HG03045 (cell line): ENCODE data around the gene VPS37C.

Source experiments
- ATAC-seq: cut with Tn5 transposase; IDR thresholded peaks from one replicate; pipeline ENCODE4 v1.9.1; 2021; ENCODE audit warnings: mild to moderate bottlenecking, moderate library complexity; ENCODE audit not compliant: unreplicated experiment

The VPS37C gene

DNA sequence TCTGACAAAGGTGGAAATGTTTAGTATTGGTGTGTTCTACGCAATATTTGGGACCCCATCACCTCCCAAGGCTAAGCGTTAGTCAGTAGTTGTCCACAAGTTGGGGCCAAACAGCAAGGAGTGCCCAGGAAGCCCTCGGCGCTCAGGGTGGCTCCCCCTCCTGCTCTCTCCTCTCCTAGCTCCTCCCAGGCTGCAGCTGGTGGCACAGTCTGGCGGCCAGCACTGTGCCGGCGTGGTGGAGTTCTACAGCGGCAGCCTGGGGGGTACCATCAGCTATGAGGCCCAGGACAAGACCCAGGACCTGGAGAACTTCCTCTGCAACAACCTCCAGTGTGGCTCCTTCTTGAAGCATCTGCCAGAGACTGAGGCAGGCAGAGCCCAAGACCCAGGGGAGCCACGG is 42.2 kb downstream of the VPS37C start:
- no peak for ATAC-seq

DNA sequence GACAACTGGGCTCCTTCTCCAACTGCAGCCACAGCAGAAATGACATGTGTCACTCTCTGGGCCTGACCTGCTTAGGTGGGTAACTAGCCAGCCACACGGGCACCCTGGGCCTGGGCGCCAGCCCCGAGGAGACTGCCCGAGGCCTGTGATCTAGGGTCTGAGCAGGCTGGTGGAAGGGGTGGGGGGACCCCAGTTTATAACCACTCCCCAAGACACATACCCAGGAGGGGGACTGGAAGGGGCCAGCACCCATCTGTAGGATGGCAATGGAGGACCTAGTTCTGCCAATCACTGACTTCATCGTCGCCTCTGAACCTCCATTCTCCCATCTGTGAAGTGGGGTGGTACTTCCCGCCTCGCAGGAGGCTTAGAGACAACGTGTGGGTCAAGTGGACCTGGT is 42.8 kb downstream of the VPS37C start:
- ATAC-seq, result no peak

DNA sequence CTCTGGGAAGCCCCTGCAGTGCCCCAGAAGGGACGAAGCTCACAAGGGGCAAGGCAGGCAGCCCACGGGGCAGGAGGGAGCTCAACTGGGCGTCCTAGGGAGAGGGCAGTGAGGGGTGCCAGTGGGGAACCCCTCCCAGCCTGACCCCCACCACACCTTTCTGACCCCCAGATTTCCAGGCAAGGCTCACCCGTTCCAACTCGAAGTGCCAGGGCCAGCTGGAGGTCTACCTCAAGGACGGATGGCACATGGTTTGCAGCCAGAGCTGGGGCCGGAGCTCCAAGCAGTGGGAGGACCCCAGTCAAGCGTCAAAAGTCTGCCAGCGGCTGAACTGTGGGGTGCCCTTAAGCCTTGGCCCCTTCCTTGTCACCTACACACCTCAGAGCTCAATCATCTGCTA is 43.2 kb downstream of the VPS37C start:
- ATAC-seq, result no peak

DNA sequence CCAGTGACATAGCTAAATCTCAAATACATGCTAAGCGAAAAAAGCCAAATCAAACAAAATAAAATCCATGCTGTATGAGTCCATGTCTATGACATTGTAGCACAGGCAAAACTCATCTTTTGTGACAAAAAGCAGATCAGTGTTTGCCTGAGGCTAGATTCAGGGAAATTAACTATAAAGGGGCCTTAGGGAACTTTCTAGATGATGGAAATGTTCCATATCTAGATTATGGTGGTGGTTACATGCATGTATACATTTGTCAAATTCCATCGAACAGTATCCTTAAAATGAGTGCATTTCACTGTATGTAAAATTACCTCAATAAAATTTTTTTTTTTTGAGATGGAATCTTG is 44.1 kb downstream of the VPS37C start:
- no peak for ATAC-seq

DNA sequence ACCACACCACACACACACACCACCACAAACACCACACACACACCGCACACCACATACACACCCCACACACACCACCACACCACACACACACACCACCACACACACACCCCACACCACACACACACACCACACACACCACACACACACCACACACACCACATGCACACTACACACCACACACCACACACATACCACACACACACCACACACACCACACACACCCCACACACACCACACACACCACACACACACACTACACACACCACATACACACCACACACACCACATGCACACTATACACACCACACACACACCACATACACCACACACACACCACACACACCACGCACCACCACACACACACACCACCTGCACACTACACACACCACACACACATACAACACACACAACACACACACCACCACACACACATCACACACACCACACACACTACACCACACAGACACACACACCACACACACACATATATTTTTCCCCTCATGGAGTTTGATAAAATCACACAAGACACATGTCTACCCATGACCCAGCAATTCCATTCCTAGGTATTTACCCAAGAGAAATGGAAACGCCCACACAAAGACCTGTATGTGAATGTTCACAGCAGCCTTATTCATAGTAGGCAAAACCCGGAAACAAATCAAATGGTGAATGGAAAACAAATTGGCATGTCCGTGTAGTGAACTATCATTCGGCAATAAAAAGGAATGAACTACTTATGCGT is 44.6 kb downstream of the VPS37C start:
- no peak for ATAC-seq

DNA sequence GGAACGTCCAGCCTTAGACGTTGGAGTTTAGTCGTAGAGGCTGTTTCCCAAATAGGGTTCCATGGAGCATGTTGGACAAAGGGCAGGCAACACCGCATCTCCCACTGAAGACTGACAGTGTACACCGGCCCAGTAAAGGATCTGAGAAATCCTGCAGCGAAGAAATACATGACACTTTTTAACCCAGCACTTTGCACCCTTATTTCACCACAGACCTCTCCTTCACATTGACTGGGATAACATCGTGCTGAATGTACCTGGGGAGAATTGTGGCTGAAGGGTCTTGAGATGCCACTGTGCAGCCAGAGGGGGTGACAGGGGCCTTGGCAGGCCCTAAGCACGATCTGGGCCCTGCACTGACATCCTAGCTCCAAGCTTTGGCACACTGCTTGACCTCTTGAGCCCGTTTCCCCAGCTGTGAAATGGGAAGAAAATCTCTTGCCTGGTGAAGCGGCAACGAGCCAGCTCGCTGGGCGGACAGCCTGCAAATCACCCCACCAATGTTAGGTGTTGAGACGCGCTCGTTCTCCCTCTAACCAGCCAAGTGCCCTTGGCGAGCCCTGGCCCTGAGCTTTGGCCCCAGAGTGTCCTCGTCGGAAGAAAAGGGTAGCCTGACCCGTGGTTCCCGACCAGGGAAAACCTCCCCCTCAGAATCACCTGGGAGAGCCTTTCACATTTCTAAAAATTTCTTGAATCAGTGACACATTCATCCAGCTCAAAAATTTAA is 45.6 kb downstream of the VPS37C start:
- no peak for ATAC-seq

DNA sequence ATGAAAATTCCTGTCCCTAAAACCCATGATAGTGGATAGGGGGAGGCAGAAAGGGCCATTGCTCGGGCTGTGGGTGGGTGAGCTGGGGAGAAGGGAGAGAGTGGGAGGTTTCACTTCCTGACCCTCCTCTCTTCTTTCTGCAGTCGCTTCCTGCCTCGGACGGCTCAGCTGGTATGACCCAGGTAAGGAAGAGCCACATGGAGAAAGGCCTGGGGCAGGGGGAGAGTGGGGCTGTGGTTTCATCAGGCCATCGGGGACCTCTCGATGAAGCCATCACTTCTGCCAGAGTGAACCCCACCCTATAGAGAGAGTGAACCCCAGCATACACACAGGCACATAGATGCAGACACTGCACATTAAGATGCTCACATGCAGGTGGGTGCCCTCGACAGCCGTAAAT is 46.3 kb downstream of the VPS37C start:
- no peak for ATAC-seq

DNA sequence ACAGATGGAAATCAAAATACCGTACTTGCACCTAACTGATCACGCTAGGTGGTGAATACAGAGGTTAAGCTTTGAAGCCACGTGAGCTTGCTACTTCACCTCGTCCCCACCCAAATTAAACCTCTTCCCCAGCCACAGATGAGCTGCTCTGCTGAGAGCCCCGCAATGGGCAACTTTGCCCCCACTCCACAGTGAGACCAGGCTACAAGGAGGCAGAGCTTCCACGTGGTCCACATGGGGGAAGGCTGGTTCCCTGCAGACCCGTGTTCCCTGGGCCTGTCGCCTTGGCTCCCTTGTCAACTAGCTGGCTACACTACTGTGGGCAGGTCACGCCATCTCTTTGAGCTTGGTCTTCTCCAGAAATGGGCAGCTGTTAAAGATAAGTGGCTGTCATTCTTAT is 48.0 kb downstream of the VPS37C start:
- no peak for ATAC-seq

DNA sequence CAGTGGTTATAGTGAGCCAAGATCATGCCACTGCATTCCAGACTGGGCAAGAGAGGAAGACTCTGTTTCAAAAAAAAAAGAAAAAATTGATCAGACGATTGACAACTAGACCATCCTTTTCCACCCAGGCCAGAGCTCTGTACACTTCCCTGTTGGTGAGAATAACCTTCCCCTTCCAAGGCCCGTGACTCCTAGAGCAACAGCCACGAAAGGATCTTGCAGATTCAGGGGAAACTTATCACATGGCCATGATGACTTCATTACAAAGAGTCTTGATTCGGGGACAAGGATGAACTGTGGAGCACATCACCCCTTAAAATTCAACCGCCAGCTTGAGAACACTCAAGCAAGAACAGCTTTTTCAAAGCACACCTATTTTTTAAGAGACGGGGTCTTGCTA is 48.7 kb downstream of the VPS37C start:
- ATAC-seq, result no peak

DNA sequence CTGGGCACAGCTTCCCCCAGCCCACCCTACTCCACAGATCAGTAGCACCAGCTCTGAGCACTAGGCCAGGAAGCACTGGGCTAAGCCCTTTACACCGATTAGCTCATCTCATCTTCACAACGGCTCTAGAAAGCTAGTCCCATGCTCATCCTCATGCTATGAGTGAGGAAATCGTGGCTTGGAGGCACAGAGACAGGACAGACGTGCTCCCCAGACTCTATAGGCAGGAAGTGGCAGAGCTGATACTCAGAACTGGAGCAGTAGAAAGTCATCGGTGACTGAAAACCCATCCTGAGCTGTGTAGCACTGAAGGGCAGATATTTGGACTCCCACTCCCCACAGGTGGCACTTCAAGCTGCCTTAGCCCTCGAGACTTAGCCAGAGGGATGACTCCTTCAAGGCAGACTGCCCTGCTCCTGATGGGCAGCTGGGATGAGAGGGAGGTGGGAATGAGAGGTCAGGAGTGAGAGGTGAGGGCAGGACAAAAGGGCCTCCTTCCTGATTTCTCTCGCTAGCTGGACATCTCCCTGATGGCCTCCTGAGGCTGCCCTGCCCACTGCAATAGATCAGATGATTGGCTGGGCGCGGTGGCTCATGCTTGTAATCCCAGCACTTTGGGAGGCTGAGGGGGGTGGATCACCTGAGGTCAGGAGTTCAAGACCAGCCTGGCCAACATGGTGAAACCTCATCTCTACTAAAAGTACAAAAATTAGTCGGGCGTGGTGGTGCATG is 49.3 kb downstream of the VPS37C start:
- ATAC-seq, result no peak

DNA sequence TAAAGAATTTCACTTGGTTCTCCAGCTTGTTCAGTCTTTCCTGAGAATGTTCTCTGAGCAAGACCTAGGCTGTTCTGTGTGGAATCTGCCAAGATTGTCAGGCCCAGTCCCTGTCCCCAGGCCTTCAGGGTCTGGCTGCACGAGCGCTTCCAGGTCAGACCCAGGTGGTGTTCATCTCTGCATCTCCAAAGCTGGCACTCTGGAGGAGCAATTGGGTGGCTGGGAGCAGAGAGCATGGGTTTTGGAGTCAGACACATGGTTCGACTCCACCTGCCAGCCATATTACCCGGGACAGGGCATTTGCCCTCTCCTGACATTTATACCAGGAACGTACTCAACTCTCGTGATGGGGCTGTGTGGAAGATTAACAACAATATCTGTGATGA is 50.2 kb downstream of the VPS37C start:
- ATAC-seq, result no peak

DNA sequence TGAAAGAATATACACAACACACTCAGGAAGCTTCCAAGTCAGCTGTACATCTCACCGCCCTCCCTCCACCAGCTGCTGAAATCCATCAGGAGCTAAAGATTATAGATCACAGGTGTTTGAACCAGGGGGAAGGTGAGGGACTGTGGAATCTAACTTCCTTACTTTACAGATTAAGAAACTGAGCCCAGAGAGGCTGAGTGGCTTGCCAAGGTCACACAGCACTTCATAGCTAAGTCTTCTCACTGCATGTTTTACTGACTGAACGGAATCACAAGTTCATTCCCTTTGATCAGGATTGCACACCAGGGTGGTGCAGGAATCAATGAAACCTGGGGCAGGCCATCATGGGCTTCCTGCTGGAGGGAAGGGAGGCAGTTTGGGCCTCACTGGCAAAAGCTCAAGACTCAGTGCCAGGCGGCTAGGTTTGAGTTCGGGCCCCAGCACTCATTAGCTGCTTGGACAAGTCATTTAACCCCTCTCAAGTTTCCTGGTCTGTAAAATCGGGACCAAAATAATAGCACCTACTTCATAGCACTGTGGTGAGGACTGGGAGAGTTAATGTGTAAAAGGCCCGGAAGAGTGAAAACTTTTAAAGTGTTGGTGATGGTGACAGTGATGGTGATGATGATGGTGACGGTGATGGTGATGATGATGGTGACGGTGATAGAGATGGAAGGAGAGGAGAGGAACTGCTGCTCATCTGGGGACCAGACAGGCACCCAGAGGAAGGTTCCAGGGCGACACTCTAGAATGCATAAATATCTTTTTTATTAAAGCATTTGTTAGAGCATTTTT is 50.8 kb downstream of the VPS37C start:
- ATAC-seq, result no peak

DNA sequence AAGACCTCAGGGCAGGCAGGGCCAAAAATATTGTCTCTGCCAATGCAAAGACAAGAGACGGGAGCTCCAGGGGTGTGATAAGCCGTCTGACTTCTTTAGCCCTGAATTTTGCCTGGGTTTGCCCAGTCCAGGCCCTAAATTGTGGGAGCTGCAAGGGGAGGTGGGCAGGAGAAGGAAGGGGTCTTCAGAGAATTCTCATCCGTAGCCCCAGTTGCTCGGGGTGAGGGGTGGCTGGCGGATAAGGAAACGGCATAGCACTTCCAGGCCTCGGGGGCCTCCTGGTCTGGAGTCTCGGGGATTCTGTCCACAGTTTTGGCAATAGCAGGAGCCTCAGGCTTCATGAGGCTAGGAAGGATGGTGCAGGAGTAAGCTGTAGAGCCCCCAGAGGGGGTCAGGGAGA is 51.6 kb downstream of the VPS37C start:
- no peak for ATAC-seq

DNA sequence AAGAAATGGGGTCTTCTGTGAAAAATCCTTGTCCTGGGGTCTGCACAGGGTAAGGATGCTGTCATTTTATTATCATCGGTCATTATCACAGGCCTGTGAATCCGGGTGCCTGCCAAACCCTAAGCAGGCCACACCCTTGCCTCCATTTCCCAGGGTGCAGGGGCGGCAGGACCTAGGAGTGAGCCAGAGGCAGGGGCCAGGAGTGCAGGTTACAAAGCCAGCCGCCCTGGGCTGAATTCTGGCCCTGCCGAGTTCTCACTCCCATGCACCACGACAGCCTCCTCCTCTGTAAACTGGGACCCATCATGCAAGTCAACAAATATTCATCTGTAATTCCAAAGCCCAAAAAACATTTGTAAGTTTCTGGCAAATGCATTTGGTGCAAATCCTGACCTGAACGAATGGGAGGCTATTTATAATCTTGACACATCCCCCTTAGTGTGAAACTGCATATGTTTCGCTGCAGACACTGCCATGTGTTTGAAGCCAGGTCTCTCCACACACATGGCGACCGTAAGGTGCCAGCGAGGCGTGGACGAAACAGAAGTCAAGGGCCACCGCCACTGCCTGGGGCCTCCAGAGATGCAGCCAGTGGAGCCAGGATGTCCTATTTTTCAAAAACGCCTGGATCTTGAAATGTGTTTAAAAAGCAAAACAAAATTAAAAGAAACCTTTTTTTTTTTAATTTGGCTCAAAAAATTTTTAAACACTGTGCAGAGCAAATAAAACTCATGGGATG is 52.2 kb downstream of the VPS37C start:
- ATAC-seq, result no peak

DNA sequence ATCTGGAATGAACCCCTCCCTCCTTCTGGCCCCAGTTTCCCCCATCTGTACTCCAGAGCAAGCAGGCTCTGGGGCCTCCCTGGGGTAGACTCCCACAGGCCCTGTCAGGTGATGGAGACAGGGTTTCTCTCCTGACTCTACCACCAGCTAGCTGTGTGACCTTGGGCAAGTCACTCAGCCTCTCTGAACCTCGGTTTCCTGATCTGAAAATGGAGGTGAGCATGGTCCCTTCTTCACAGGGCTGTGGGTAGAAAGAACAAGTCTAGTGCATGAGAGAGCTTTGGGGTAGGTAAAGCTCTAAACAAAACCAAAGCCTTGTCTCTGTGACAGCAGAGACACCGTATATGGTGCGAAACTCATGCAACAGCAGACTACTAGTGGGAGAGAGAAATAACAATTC is 53.3 kb downstream of the VPS37C start:
- ATAC-seq, result no peak

DNA sequence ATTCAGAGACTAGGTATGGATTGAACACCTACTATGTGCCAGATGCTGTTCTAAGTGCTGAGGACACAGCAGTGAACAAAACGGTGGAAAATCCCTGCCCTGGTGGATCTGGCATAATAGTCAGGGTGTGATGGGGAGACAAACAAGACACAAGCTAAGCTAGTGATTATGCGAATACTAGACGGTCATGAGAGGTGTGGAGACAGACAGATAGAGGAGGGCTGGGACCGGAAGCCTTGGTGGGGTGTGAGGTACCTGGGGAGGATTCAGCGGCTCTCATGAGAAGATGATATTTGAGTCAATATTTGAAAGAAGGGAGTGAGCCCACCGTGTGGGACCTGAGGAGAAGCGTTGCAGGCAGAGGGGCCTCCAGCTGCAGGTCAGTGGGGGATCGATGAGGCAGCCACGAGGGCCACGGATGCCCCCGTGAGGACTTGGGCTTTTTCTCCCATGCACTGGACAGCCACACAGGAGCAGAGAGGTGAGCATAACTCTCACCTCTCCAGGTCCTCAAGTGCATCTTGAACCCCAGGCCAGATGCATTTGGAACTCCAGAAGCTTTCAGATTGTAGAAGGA is 54.2 kb downstream of the VPS37C start:
- no peak for ATAC-seq

DNA sequence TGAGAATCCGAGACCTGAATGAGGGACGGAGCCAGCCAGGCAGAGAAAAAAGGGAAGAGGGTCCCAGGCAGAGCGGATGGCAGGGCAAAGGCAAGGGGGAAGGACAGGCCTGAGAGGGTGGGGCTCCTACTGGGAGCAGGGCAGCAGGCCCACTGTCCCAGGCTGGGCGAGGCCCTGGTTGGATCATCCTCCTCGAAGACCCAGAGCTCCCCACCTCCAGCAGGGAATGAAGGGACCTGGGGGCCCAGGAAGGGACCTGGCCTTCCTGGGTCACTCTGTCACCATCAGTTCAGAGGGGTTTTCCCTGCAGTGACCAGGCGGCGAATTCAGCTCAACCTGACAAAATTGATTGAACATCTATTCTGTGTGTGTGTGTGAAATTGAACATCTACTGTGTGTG is 54.9 kb downstream of the VPS37C start:
- no peak for ATAC-seq

DNA sequence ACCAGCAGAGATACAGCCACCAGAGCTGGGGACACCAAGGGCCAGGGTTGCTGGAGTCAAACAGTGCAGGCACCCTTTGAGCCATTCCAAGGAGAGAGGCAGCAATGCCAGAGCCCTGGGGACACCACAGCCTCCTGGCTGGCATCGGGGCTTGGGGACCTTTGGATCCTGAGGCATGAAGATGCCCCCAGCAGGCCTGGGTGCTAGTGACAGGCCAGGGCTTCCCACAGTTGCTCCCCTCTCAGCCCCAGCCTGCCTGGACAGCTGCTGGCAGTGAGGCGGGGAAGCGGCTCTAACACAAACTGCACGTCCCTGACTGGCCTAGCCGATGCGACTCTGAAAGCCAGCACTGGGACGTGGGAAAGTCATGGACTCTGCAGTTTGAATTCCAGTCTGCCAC is 56.3 kb downstream of the VPS37C start:
- no peak for ATAC-seq

DNA sequence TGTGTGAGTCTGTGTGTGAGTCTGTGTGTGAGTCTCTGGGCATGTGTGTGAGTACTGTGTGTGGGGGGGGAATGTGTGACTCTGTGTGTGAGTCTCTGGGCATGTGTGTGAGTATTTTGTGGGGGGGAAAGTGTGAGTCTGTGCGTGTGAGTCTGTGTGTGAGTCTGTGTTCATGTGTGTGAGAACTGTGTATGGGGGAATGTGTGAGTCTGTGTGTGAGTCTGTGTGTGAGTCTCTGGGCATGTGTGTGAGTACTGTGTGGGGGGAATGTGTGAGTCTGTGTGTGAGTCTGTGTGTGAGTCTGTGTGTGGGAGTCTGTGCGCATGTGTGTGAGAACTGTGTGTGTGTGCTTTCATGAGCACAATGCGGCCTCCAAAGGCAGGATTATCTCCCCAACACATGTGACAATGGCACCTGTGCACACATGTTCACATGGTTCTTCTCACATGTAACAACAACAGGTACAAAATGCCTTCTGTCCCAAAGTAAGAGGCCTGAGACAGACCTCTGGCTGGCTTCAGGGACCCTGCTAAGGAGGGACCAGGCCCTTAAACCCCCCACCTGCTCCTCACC is 57.3 kb downstream of the VPS37C start:
- ATAC-seq, result no peak
